ENCODE results near the gene PRPS1.

DNA sequence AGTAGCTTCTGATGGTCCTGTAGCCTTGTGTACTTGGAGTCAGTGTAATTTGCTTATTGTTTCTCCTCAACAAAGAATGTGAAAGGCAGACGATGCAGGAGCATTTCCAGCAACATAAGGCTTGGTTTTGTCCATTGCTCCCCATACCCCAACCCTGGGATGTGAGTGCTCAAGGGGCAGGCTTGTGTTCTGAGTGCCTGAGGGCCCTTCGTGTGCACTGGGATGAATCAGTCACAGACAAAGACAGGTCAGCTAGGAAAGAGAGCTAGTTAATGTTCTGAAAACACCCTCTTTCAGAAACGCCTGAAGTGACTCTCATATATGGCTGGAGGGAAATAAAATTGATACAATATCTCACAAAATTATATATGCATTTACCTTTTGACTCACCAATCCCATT is 59.1 kb downstream of the PRPS1 start:
- TF ChIP-seq CTCF (IDR thresholded peaks at IDR 0.05) (no peak), POLR2A (IDR thresholded peaks at IDR 0.05) (no peak), POLR2AphosphoS5 (IDR thresholded peaks at IDR 0.05; ENCODE audit: insufficient read depth in 1 of 2, low read depth in 1 of 2) (no peak)

Measured in vagina (tissue), 2 donors.